HUES6 (cell line): ENCODE results near the gene SLC44A3.

Experiments
- H3K27ac ChIP-seq: 2 replicates; pipeline ENCODE4 v1.7.0; 2013; ENCODE audit warnings: low read depth, mild to moderate bottlenecking, low read length, inconsistent platforms
- H3K27me3 ChIP-seq: 2 replicates; pipeline ENCODE4 v1.6.1; 2013; ENCODE audit warnings: low read length; ENCODE audit not compliant: control insufficient read depth, insufficient read depth
- H3K36me3 ChIP-seq: 2 replicates; pipeline ENCODE4 v1.6.1; 2013; ENCODE audit warnings: low read length; ENCODE audit not compliant: control insufficient read depth, insufficient read depth
- H3K4me1 ChIP-seq: 2 replicates; pipeline ENCODE4 v1.6.1; 2013; ENCODE audit warnings: low read length; ENCODE audit not compliant: control insufficient read depth, insufficient read depth
- H3K4me3 ChIP-seq: 2 replicates; pipeline ENCODE4 v1.5.1; 2013; ENCODE audit warnings: low read depth, low read length
- H3K9ac ChIP-seq: one replicate; pipeline ENCODE4 v1.6.1; 2013; ENCODE audit warnings: mild to moderate bottlenecking, low read length
- H3K9me3 ChIP-seq: 2 replicates; pipeline ENCODE4 v1.6.1; 2013; ENCODE audit warnings: low read depth, low read length; ENCODE audit not compliant: control insufficient read depth, insufficient read depth

Gene SLC44A3

DNA sequence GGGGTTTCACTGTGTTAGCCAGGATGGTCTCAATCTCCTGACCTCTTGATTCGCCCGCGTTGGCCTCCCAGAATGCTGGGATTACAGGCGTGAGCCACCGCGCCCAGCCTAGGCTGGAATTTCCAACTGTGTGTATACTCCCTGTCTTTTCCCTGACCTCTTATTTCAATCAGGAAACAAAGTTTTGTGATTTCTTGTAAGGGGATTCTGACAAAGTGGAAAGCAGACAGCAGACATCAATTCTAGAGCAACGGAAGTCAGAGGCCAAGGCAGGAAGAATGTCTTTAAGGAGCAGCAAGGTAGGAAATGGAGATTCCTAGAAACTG, 36.0 kb upstream of the SLC44A3 start:
- Histone ChIP-seq H3K27ac (no peak overlapping the region), H3K9me3 (no peaks in the 10 kb centered on the region), H3K4me3 (no peak overlapping the region), H3K9ac (no peak overlapping the region), H3K36me3 (no peaks in the 10 kb centered on the region), H3K27me3 (no peaks in the 10 kb centered on the region), H3K4me1 (peaks cover 7% of the 10 kb centered on the region; the same call in 1 of the 2 replicates)

GRCh38 chr1:94787691-94788090, 32.5 kb upstream of the SLC44A3 start:
- H3K9ac ChIP-seq = no peak overlapping the region
- peaks cover 7% of the 10 kb centered on the region; the same call in 1 of the 2 replicates for H3K4me1 ChIP-seq
- H3K27me3 ChIP-seq = no peaks in the 10 kb centered on the region
- H3K4me3 ChIP-seq = no peak overlapping the region
- H3K27ac ChIP-seq = no peak overlapping the region
- H3K9me3 ChIP-seq = no peaks in the 10 kb centered on the region
- no peaks in the 10 kb centered on the region for H3K36me3 ChIP-seq

DNA sequence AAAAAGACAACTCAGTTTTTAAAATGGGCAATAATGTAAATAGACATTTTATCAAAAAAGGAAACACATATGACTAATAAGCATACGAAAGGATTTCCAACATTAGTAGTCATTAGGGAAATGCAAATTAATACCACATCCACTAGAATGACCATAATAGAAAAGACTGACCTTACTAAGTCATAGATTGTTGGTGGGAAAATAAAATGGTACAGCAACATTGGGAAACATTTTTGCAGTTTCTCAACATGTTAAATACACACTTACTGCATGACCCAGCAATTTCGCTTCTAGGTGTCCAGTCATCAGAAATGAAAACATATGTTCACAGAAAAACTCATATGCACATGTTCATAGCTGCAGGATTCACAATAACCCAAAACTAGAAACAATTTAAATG, 29.9 kb upstream of the SLC44A3 start:
- 0 out of 2 replicates have a peak, but pooled peaks cover 2% of the 10 kb centered on the region for H3K4me1 ChIP-seq
- no peaks in the 10 kb centered on the region for H3K36me3 ChIP-seq
- no peak overlapping the region for H3K27ac ChIP-seq
- H3K27me3 ChIP-seq = no peaks in the 10 kb centered on the region
- no peak overlapping the region for H3K9ac ChIP-seq
- no peak overlapping the region for H3K4me3 ChIP-seq
- H3K9me3 ChIP-seq = no peaks in the 10 kb centered on the region

GRCh38 chr1:94790670-94791069, 29.5 kb upstream of the SLC44A3 start:
- Histone ChIP-seq H3K27me3 (no peaks in the 10 kb centered on the region), H3K27ac (no peak overlapping the region), H3K4me1 (0 out of 2 replicates have a peak, but pooled peaks cover 2% of the 10 kb centered on the region), H3K4me3 (no peak overlapping the region), H3K9me3 (no peaks in the 10 kb centered on the region), H3K36me3 (no peaks in the 10 kb centered on the region), H3K9ac (no peak overlapping the region)

GRCh38 chr1:94792473-94793295, 27.5 kb upstream of the SLC44A3 start:
- Histone ChIP-seq H3K9me3 (no peaks in the 10 kb centered on the region), H3K27me3 (no peaks in the 10 kb centered on the region), H3K4me1 (0 out of 2 replicates have a peak, but pooled peaks cover 2% of the 10 kb centered on the region), H3K9ac (no peak overlapping the region), H3K36me3 (no peaks in the 10 kb centered on the region), H3K27ac (no peak overlapping the region), H3K4me3 (no peak overlapping the region)

- Histone ChIP-seq H3K4me1 (0 out of 2 replicates have a peak, but pooled peaks cover 2% of the 10 kb centered on the region), H3K27ac (no peak overlapping the region), H3K9ac (no peak overlapping the region), H3K27me3 (no peaks in the 10 kb centered on the region), H3K9me3 (no peaks in the 10 kb centered on the region), H3K4me3 (no peak overlapping the region), H3K36me3 (no peaks in the 10 kb centered on the region)
Measured at GRCh38 chr1:94793296-94793656, 26.9 kb upstream of the SLC44A3 start.

GRCh38 chr1:94795434-94795833, 24.7 kb upstream of the SLC44A3 start:
- Histone ChIP-seq H3K4me1 (0 out of 2 replicates have a peak, but pooled peaks cover 2% of the 10 kb centered on the region), H3K9ac (no peak overlapping the region), H3K27me3 (no peaks in the 10 kb centered on the region), H3K27ac (no peak overlapping the region), H3K4me3 (no peak overlapping the region), H3K36me3 (no peaks in the 10 kb centered on the region), H3K9me3 (no peaks in the 10 kb centered on the region)

- H3K9ac ChIP-seq = no peak overlapping the region
- H3K4me1 ChIP-seq = 0 out of 2 replicates have a peak, but pooled peaks cover 2% of the 10 kb centered on the region
- H3K27me3 ChIP-seq = no peaks in the 10 kb centered on the region
- H3K4me3 ChIP-seq = no peak overlapping the region
- H3K9me3 ChIP-seq = no peaks in the 10 kb centered on the region
- H3K36me3 ChIP-seq = no peaks in the 10 kb centered on the region
- H3K27ac ChIP-seq = no peak overlapping the region
Measured at GRCh38 chr1:94796266-94796665, 23.9 kb upstream of the SLC44A3 start.

DNA sequence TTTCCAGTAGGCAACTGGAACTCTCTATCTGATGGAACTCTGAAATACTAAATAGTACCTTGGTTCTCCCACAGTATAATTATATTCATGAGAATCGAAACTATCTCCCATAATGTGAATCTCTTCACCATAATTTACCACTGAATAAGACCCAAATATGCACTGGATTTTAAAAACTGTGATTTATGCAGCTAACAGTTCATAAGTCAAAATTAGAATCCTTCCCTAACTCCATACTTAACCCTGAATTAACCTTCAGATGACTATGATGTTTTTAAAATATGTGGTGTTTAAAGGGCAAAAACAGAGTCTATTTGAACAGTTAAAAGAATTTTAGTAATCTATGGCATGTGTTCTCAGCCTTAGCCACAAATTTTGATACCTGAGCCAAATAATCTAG, 22.9 kb upstream of the SLC44A3 start:
- Histone ChIP-seq H3K36me3 (no peaks in the 10 kb centered on the region), H3K9ac (no peak overlapping the region), H3K4me3 (no peak overlapping the region), H3K4me1 (peaks cover 11% of the 10 kb centered on the region; the same call in 1 of the 2 replicates), H3K9me3 (no peaks in the 10 kb centered on the region), H3K27ac (no peak overlapping the region), H3K27me3 (no peaks in the 10 kb centered on the region)

DNA sequence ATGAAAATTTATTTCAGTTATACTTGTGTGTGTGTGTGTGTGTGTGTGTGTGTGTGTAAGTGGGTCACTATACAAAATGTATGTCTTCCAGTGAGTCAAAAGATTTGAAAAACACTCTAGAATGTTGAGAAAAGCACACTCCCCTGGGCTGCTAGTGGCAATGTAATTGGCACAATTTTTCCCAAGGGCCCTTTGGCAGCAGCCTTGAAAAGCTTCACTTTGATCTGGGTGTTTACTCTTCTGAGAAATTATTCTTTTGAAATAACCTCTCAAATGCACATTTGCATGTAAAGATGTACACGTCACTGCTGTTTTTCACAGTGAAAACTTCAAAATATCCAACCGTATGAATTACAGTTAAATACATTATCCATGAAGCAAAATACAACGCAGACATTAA, 22.1 kb upstream of the SLC44A3 start:
- Histone ChIP-seq H3K9ac (no peak overlapping the region), H3K4me3 (no peak overlapping the region), H3K9me3 (no peaks in the 10 kb centered on the region), H3K36me3 (no peaks in the 10 kb centered on the region), H3K27me3 (no peaks in the 10 kb centered on the region), H3K27ac (no peak overlapping the region), H3K4me1 (peaks cover 13% of the 10 kb centered on the region; the same call in 1 of the 2 replicates)

- no peak overlapping the region for H3K9ac ChIP-seq
- no peak overlapping the region for H3K4me3 ChIP-seq
- no peaks in the 10 kb centered on the region for H3K27me3 ChIP-seq
- peaks cover 16% of the 10 kb centered on the region; the same call in 1 of the 2 replicates for H3K4me1 ChIP-seq
- H3K9me3 ChIP-seq = no peaks in the 10 kb centered on the region
- H3K27ac ChIP-seq = no peak overlapping the region
- H3K36me3 ChIP-seq = no peaks in the 10 kb centered on the region
Measured at GRCh38 chr1:94798462-94798861, 21.7 kb upstream of the SLC44A3 start.
